GM19463 (cell line): ENCODE measurements around the gene TUBB6.

ENCODE experiments used
- ATAC-seq: cut with Tn5 transposase; IDR thresholded peaks from one replicate; pipeline ENCODE4 v1.9.1; 2021; ENCODE audit warnings: mild to moderate bottlenecking, moderate library complexity; ENCODE audit not compliant: unreplicated experiment

TUBB6 gene

DNA sequence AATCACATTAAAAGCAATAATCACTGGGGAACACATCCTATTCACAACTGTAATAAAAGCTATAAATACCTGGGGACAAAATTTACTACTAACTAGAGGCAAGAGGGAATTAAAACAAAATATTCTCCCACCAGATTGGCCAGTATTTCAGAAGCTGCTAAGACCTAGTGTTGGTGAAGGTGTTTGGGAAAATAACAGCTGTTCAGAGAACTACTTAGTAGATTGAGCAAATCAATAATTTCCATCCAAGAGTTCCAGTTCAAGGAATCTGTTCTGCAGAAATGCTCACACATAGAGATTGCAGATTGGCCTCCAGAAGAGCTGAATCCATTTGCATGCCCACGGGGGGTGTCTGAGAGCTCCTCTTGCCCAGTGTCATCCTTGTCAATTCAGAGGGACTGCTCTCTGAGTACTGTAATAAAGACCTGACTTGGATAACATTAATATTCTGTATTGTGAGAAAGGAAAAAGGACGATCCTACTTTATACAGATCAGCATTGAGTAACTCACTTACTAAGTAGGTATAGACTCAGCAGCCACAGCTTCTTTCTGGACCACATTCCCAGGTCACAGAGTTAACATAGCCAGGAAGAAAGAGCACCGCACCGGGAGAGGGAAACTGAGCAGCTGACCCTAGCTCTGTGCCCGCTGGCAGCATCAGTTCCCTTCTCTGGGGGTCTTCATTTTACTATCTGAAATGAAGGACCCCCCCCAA lies 5.6 kb downstream of the TUBB6 start:
- no peak for ATAC-seq

GRCh38 chr18:12314591-12315305 lies 6.7 kb downstream of the TUBB6 start:
- ATAC-seq, result no peak

GRCh38 chr18:12315490-12315889 lies 7.4 kb downstream of the TUBB6 start:
- no peak for ATAC-seq

DNA sequence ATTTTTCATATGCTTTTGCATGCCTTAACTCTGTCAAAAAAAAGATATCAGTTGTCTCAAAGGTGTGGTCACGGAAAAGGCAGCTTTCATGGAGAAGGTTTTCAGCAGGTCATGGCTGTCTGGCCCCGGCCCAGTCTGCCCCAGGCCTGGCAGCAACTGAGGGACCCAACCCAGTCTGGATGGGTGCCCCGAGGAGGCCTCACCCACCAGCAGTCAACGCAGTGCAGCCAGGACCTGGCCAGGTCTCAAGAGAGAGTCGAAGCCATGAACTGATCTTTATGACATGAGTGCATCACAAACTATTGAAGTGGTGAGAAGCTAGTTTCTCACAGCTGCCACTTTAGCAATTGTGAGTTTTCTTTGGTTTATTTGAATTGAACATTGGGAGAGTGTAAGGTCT lies 7.9 kb downstream of the TUBB6 start:
- ATAC-seq, result no peak

- ATAC-seq, result no peak
These were observed 9.8 kb downstream of the TUBB6 start for GRCh38 chr18:12317664-12318333.

- ATAC-seq, result no peak
These were observed 10.3 kb downstream of the TUBB6 start for GRCh38 chr18:12318334-12318697.

GRCh38 chr18:12318857-12319256 lies 10.8 kb downstream of the TUBB6 start:
- ATAC-seq, result no peak

GRCh38 chr18:12321333-12321732 lies 13.3 kb downstream of the TUBB6 start:
- ATAC-seq, result peak; percentile 91

- no peak for ATAC-seq
These were observed 17.1 kb downstream of the TUBB6 start for GRCh38 chr18:12324991-12325725.

- ATAC-seq, result no peak
These were observed 17.7 kb downstream of the TUBB6 start for GRCh38 chr18:12325726-12326245.

- ATAC-seq, result no peak
These were observed 18.8 kb downstream of the TUBB6 start for GRCh38 chr18:12326711-12327460.

DNA sequence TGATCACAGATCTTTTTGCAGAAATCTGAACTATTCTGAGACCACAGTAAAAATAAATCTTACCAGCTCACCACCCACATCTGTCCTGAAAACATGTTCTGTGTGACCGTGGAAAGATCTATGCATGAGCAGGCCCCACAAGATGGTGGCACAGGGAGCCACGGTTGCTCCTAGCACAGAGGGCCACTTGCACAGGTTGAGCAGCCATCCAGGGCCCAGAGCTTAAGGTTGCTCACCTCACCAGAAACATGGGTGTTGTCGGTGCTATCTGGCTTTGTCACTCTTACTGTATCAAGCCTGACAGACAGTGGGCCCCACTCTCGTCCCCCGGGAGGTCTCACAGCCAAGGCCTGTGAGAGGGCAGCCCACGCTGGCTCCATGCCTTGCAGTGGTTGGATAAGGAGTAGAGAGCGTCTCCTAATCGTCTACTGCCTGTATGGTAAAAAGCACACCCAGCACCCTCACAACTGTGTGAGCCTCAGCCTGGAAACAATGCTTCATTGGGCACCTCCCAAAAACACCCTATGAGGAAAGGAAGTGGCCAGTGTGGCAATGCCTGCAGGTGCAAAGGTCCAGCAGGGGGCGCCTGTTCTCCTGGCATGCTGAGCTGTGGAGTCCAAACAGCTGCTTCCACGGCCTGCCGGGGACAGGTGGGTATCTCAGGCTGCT lies 19.6 kb downstream of the TUBB6 start:
- ATAC-seq, result peak; percentile 84

GRCh38 chr18:12328179-12328823 lies 20.3 kb downstream of the TUBB6 start:
- no peak for ATAC-seq

DNA sequence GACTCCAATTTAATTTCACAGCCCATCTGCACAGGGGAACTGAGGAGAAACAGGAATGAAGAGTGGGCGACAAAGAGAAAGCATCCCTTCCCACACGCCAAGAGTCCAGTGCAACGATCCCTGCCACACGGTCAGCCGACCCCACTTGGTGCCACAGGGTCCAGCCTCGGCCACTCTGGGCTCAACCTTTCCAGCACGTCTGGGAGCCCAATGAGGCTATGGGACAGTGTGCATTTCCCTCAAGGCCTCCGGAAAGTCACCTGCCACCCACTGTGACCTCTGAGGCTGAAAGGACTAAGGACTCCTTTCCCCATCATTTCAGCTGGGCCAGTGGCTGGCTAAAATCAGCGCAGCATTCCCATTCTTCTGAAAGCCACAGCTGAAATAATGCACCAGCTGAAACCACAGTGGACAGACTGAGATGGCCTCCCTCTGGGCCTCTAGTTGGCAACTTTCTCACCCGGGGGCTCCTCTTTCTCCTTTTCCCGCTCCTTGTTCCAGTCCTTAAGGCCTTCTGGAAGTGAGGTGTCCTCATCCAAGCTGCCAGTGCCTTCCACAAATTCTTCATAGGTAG lies 21.2 kb downstream of the TUBB6 start:
- no peak for ATAC-seq

DNA sequence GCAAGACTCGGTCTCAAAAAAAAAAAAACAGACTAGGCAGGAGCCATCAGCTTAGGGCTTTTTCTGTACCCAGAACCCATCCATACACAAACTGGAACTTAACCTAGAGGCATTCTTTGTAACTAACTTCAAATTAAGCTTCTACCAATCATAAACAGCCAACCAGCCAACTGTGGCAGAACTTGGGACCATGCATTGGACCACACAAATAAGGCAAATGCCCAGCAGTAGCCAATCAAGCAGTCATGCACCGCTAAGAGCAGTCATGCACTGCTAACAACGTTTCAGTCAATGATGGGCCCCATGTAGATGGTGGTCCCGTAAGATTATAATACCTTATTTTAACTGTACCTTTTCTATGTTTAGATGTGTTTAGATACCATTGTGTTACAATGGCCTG lies 22.7 kb downstream of the TUBB6 start:
- ATAC-seq, result no peak

- ATAC-seq, result no peak
These were observed 25.7 kb downstream of the TUBB6 start for GRCh38 chr18:12333506-12334290.

DNA sequence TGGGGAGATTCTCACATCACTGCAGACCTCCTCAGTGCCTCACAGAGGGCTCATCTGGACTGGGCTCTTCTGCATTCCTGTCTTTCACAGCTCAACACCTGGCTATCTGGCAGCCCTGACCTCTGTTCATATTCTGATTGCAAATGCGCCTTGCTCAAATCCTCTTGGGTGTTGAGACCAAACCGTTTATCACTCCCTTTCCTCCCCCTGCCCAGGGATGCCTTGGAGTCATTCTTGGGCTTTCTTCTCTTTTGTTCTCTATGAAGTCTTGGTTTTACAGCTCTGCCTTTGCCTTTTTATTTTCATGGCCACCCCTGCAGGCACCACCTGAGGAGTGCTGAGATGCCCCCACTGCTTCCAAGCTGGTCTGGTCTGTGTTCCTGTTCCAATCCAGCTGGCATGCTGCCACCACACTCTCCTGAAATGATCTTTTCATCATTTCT lies 26.3 kb downstream of the TUBB6 start:
- no peak for ATAC-seq

GRCh38 chr18:12334863-12335262 lies 26.8 kb downstream of the TUBB6 start:
- no peak for ATAC-seq
